ENCODE results near the gene CCL23. TPM values are rescaled to one million over a fixed set of nuclear protein-coding genes. Genes with fewer than 3 reads are reported as not detected.
"Not testable (repeated sequence)": the region's sequence is repeated elsewhere in the genome, so short reads cannot be mapped to it uniquely, and the experiment has no call there.

The CCL23 gene
- total RNA-seq = 0.65 and 0.99 TPM in 2 replicates

- peak in 1 of 2 donors; percentile 6 for DNase-seq (ENCODE audit: low read depth in 2 of 2)
Measured at GRCh38 chr17:36017799-36018198, at the start of gene CCL23. Gene CCL23, minus strand, starts transcription at chr17:36017972. Its CDS starts 75 bp downstream, at chr17:36017897.

- DNase-seq (ENCODE audit: low read depth in 2 of 2) = no peak
Measured at GRCh38 chr17:36066365-36066985, 48.7 kb upstream of the CCL23 start.

- no peak for DNase-seq (ENCODE audit: low read depth in 2 of 2)
Measured at GRCh38 chr17:36063786-36064541, 46.2 kb upstream of the CCL23 start, which contains the start of gene CCL18. Gene CCL18, plus strand, starts transcription at chr17:36064272. Its CDS starts 71 bp downstream, at chr17:36064343.

- DNase-seq (ENCODE audit: low read depth in 2 of 2) = no peak
Measured at GRCh38 chr17:36060816-36061215, 43.0 kb upstream of the CCL23 start.

GRCh38 chr17:36059406-36059805, 41.6 kb upstream of the CCL23 start:
- DNase-seq (ENCODE audit: low read depth in 2 of 2) = no peak

- no peak for DNase-seq (ENCODE audit: low read depth in 2 of 2)
Measured at GRCh38 chr17:36057911-36058310, 40.1 kb upstream of the CCL23 start.

GRCh38 chr17:36055921-36056520, 38.2 kb upstream of the CCL23 start:
- DNase-seq (ENCODE audit: low read depth in 2 of 2) = no peak

- DNase-seq (ENCODE audit: low read depth in 2 of 2) = no peak
Measured at GRCh38 chr17:36055171-36055570, 37.4 kb upstream of the CCL23 start.

GRCh38 chr17:36049643-36050042, 31.9 kb upstream of the CCL23 start:
- DNase-seq (ENCODE audit: low read depth in 2 of 2) = no peak

GRCh38 chr17:36048066-36048465, 30.3 kb upstream of the CCL23 start:
- no peak for DNase-seq (ENCODE audit: low read depth in 2 of 2)

- no peak for DNase-seq (ENCODE audit: low read depth in 2 of 2)
Measured at GRCh38 chr17:36036235-36036634, 18.5 kb upstream of the CCL23 start.

GRCh38 chr17:36034127-36034526, 16.4 kb upstream of the CCL23 start:
- DNase-seq (ENCODE audit: low read depth in 2 of 2) = no peak

GRCh38 chr17:36030956-36031355, 13.2 kb upstream of the CCL23 start:
- no peak for DNase-seq (ENCODE audit: low read depth in 2 of 2)

- no peak for DNase-seq (ENCODE audit: low read depth in 2 of 2)
Measured at GRCh38 chr17:36027761-36028160, 10.0 kb upstream of the CCL23 start.

- no peak for DNase-seq (ENCODE audit: low read depth in 2 of 2)
Measured at GRCh38 chr17:36024106-36024869, 6.5 kb upstream of the CCL23 start.

- no peak for DNase-seq (ENCODE audit: low read depth in 2 of 2)
Measured at GRCh38 chr17:36019423-36019822, 1.7 kb upstream of the CCL23 start.

- DNase-seq (ENCODE audit: low read depth in 2 of 2) = no peak
Measured at GRCh38 chr17:36016555-36016954, 1.2 kb downstream of the CCL23 start.

- not testable (repeated sequence) for DNase-seq (ENCODE audit: low read depth in 2 of 2)
Measured at GRCh38 chr17:36015895-36016294, 1.9 kb downstream of the CCL23 start.

GRCh38 chr17:36014946-36015345, 2.8 kb downstream of the CCL23 start:
- DNase-seq (ENCODE audit: low read depth in 2 of 2) = no peak

GRCh38 chr17:36011201-36011600, 6.6 kb downstream of the CCL23 start:
- no peak for DNase-seq (ENCODE audit: low read depth in 2 of 2)

- DNase-seq (ENCODE audit: low read depth in 2 of 2) = peak; percentile 44 to 64
Measured at GRCh38 chr17:36008998-36009665, 8.6 kb downstream of the CCL23 start.

Measured in lung microvascular endothelial cell (primary cell).